Cardiac muscle cell (in vitro differentiated cells and primary cell): ENCODE data around the gene ZNF536. TPM values are rescaled to one million over a fixed set of nuclear protein-coding genes. Genes with fewer than 3 reads are reported as not detected.

Experiments
- DNase-seq, 2 donors: peaks; one replicate each; pipeline versions ENCODE4 v3.0.0 to v3.0.0-alpha.2; 2010 to 2017; ENCODE audit warnings: low read depth in 1 of 2, low spot score in 1 of 2
- H3K27ac ChIP-seq: fragments of 200-600 bp; sonication (generic); 2 replicates; pipeline ENCODE4 v1.5.1; 2016
- H3K27me3 ChIP-seq: fragments of 200-600 bp; sonication (generic); 2 replicates; pipeline ENCODE4 v1.6.0; 2016; ENCODE audit warnings: control low read depth
- H3K36me3 ChIP-seq: fragments of 200-600 bp; sonication (generic); 2 replicates; pipeline ENCODE4 v1.5.1; 2016; ENCODE audit warnings: control low read depth
- H3K4me1 ChIP-seq: fragments of 200-600 bp; sonication (generic); 2 replicates; pipeline ENCODE4 v1.8.1; 2017; ENCODE audit warnings: low read depth, mild to moderate bottlenecking, mixed run types
- H3K4me3 ChIP-seq: fragments of 200-600 bp; sonication (generic); 2 replicates; pipeline ENCODE4 v1.5.1; 2016; ENCODE audit warnings: mild to moderate bottlenecking
- H3K9me3 ChIP-seq: fragments of 200-600 bp; sonication (generic); 2 replicates; pipeline ENCODE4 v1.5.1; 2017; ENCODE audit warnings: low read depth, mild to moderate bottlenecking, control low read depth
- CTCF ChIP-seq: IDR thresholded peaks from 2 replicates; pipeline ENCODE4 v1.5.1; 2012; ENCODE audit warnings: low read depth, mild to moderate bottlenecking, low read length
- polyA plus RNA-seq: library from polyadenylated mRNA; unstranded; fragments of >200 nt; fragmentation: Nextera tagmentation; extraction: Ambion mirVana; gene quantifications from 2 replicates; pipeline ENCODE4 v1.2.1, GENCODE V29; 2016
- total RNA-seq: library from RNA; depleted of rRNA; stranded (reverse); fragments of >200 nt; gene quantifications from 2 replicates; pipeline ENCODE4 v1.2.3, GENCODE V29; 2016

The ZNF536 gene
- total and polyA plus RNA-seq, 2 experiments from 2014 or later, result 0.12 to 0.39 TPM

- no peak overlapping the region for H3K27ac ChIP-seq
- no peak overlapping the region for H3K4me3 ChIP-seq
- H3K36me3 ChIP-seq, result no peaks in the 10 kb centered on the region
- H3K4me1 ChIP-seq, result no peaks in the 10 kb centered on the region
- DNase-seq, result no peak
- H3K27me3 ChIP-seq, result no peaks in the 10 kb centered on the region
- H3K9me3 ChIP-seq, result no peaks in the 10 kb centered on the region
- TF ChIP-seq CTCF, result no peak
Observed at GRCh38 chr19:30467239-30467638, 95.1 kb downstream of the ZNF536 start.

GRCh38 chr19:30469774-30470173, 97.6 kb downstream of the ZNF536 start:
- H3K4me1 ChIP-seq, result no peaks in the 10 kb centered on the region

GRCh38 chr19:30471441-30471840, 99.3 kb downstream of the ZNF536 start:
- TF ChIP-seq CTCF, result no peak

More at GRCh38 chr19:30469774-30470173, 97.6 kb downstream of the ZNF536 start:
- Histone ChIP-seq H3K27ac (no peak overlapping the region), H3K4me3 (no peak overlapping the region), H3K27me3 (no peaks in the 10 kb centered on the region), H3K36me3 (no peaks in the 10 kb centered on the region), H3K9me3 (no peaks in the 10 kb centered on the region)
- TF ChIP-seq CTCF, result no peak
- DNase-seq, result no peak

GRCh38 chr19:30473334-30473867, 101.2 kb downstream of the ZNF536 start:
- Histone ChIP-seq H3K4me3 (no peak overlapping the region), H3K27ac (no peak overlapping the region), H3K9me3 (no peaks in the 10 kb centered on the region), H3K36me3 (no peaks in the 10 kb centered on the region), H3K27me3 (no peaks in the 10 kb centered on the region), H3K4me1 (no peaks in the 10 kb centered on the region)
- no peak for DNase-seq
- no peak for TF ChIP-seq CTCF

More at GRCh38 chr19:30471441-30471840, 99.3 kb downstream of the ZNF536 start:
- Histone ChIP-seq H3K27me3 (no peaks in the 10 kb centered on the region), H3K4me1 (no peaks in the 10 kb centered on the region), H3K9me3 (no peaks in the 10 kb centered on the region), H3K27ac (no peak overlapping the region), H3K4me3 (no peak overlapping the region), H3K36me3 (no peaks in the 10 kb centered on the region)
- DNase-seq, result no peak

GRCh38 chr19:30476997-30477396, 104.8 kb downstream of the ZNF536 start:
- DNase-seq, result no peak
- no peak overlapping the region for H3K27ac ChIP-seq
- no peaks in the 10 kb centered on the region for H3K4me1 ChIP-seq
- H3K4me3 ChIP-seq, result no peak overlapping the region
- no peaks in the 10 kb centered on the region for H3K27me3 ChIP-seq
- no peaks in the 10 kb centered on the region for H3K9me3 ChIP-seq
- no peak for TF ChIP-seq CTCF
- no peaks in the 10 kb centered on the region for H3K36me3 ChIP-seq
